Tongue (tissue), 2 donors: ENCODE measurements around the gene MRPL55. TPM values are rescaled to one million over a fixed set of nuclear protein-coding genes. Genes with fewer than 3 reads are reported as not detected.

Experiments used
- DNase-seq: peaks from one replicate; pipeline ENCODE4 v3.0.0-alpha.2; 2015
- total RNA-seq: library from RNA; depleted of rRNA; stranded (reverse); fragments of >200 nt; gene quantifications from one replicate; pipeline ENCODE4 v1.2.3, GENCODE V29; 2014

The MRPL55 gene
- total RNA-seq, 1 donor from 2014 or later = 28.7 TPM

DNA sequence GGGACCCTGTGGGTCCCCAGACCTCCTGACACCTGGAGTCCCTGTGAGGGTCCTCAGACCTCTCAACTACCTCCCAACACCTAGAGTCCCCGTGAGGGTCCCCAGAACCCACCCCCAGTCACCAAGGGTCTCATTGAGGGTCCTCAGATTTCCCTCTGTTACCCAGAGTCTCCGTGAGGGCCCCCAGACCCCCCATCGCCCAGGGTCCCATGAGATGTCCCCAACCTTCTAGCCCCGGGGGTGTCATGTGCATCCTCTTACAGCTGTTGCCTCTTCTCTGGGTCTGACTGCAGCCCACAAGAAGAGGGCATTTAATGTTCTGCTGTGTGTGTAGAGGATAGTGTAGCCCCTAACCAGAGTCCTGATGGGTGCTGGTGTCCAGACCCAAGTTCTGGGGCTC is 38.7 kb upstream of the MRPL55 start:
- DNase-seq = no peak

DNA sequence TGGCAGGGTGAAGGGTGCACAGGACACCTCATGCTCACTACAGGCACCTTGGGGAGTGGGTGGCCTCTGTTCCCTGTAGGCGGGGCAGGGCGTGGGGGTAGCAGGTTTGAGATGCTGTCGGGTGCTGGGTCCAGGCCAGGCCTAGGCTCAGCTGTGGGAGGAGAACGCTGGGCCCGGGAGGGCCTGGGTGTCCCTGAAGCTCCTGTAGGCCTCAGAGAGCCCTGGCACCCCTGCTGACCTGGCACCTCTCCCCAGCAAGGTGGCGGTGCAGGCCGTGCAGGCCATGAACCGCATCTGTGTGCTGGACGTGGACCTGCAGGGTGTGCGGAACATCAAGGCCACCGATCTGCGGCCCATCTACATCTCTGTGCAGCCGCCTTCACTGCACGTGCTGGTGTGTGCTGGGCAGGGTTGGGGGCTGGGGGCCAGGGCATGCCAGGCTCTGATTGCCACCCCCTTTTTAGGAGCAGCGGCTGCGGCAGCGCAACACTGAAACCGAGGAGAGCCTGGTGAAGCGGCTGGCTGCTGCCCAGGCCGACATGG is 38.1 kb upstream of the MRPL55 start:
- DNase-seq = no peak

DNA sequence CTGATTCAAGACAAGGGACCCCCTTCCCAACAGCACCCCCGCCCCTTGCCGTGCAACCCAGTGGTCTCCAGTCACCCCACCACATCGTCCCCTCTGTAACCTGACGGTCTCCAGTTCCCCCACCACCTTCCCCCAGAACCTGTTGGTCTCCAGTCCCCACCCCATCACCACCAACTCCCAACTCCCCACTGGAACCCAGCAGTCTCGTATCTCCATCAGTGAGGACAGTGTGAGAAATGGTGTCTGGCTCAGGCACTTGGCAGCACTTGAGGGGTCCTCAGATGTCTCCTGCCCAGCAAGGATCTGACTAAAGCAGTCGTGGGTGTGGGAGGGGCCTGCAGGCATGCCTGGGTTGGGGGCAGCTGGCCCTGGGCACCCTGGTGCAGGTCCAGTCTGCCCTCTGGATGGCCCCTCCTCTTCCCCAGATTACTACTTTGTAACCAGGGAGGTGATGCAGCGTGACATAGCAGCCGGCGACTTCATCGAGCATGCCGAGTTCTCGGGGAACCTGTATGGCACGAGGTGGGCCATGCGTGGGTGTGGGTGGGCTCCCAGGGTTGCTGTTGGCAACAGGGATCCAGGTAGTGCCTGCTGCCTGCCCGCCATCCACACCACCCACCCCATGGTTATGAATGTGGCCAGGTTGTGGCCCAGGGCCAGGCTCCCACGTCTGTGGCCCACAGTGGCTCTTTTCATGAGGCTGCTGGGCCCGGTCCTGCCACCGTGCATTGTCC is 37.5 kb upstream of the MRPL55 start:
- DNase-seq = no peak

DNA sequence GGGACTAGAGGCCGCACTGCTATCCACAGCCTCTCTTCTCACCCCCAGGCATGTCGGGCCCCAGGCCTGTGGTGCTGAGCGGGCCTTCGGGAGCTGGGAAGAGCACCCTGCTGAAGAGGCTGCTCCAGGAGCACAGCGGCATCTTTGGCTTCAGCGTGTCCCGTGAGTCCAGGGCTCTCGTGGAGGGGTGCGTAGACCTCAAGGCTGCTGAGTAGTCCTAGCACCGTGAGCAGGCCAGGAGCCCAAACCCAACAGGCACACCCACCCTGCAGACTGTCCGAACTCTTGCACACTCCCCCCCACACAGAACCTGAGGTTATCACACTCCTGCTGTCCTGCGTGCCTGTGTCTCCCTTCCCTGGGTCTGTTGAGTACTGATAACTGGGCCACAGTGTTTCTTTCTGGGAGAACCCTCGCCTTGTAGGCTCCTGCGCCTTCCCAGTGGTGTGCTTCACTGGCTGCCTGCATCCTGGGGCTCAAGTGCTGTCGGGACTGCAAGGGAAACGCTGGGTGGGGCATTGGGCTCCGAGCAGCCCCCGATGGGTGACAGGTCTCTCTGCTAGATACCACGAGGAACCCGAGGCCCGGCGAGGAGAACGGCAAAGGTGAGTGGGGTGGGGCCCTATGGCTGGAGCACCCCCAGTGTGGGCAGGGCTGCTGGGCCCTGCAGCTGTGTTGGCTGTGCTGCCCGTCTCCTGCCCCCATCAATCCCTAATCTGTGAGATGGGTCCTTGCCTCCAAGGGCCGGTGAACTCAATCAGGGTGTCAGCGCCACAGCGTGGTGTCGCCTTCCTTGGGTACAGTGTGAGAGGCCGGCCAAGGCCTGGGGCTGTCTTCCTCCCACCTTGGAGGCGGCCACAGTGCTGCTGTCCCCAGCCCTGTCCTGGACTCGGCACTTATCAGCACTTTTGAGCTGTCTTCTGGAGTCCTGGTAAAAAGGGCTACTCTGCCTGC is 36.6 kb upstream of the MRPL55 start:
- no peak for DNase-seq

DNA sequence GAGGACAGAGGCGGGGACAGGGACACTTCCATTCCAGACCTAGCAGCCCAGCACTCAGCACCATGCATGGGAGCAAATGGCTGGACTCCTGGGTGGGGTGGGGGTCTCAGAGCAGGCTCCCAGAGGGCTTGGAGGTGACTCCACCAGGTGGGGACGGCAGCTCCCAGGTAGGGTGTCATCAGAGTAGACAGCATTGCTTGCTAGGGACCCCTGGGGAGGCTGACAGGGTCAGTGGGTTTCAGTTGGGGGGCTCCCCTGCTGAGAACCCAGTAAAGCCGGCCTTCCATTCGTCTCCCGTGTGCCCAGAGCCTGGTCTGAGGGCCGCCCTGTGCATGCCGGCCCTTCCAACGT is 35.9 kb upstream of the MRPL55 start:
- DNase-seq = no peak

DNA sequence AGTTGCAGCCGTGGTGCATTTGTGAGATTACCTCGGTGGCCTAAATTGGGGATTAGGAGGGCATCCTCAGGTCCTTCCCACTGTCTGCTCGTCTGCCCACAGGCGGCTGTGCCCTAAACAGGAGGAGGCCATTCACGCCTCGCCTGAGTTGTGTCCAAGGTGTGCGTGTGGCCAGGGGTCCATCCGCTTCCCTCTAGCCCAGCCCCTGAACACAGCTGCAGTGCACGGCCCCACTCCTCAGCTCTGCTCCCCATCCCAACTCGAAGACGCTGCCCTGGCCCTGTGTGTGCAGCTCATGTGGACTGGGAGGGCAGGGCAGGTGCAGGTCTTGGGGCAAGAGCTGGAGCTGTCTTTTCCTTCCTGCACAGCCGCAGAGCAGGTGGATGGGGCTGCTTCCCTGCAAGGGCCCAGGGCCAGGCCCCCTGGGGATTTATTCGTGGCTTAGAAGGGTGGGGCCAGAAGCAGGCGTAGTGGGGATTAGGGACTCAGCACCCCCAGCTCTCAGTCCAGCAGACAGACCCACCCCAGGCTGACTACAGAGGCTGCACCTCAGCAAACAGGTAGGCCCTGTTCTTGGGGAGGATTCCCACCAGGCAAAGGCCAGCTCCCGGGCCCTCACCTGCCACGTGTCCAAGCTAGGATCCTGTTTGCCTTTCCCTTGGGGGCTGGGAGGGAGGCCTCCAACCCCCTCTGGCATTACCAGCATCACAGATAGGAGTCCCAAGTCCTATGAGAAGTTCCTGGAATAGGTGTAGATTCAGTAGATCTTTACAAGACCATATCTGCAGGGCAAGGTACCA is 35.3 kb upstream of the MRPL55 start:
- DNase-seq = no peak

DNA sequence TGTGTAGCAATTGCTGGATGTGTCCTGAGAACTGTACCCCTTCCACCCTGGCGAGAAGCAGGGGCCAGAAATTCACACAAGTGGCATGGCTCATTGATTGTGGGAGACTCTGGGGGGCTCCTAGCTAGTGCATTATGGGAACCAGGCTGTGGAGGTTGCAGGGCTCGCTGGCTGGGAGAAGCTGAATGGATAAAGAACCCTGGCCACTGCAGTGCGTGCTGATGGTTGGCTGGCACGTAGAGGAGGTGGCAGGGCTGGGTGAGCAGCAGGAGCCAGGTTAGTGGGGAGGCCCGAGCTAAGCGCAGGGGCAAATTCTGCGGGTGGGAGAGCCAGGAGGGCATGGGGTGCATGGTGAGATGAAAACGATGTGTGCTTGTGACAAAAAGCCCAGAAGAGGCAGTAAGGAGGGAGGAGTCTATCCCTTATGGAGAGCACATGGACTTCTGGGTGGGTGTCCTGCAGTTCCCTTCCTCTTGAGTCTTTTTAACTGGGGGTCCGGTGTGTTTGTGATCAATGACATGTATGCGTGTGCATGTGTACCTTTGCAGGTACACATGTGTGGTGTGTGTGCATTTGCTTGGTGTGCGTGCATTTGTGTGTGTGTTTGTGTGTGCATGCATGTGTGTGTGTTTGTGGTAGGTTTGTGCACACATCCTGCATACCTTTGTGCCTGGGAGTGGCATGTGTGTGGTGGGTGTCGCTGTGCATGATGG is 34.5 kb upstream of the MRPL55 start:
- no peak for DNase-seq

DNA sequence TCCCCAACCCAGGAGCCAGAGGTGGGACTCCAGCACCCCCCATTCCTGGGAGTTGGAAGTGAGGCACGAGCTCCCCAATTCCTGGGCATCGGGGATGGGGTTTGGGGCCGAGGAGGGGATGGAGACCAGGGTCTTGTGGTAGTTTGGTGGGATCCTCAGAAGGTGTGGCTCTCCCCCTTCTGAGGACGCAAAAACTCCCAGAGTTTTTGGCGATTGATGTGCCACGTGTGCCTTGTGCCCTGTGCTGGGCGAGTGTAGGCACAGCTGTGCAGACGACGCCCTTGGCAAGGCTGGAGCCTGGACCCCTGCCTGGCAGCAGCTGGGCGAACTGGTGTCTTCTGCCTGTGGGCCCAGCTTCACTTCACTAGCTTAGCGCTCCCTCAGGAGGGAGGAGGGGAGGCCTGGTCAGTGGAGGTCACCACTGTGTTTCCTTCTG is 33.6 kb upstream of the MRPL55 start:
- DNase-seq = peak; percentile 73

DNA sequence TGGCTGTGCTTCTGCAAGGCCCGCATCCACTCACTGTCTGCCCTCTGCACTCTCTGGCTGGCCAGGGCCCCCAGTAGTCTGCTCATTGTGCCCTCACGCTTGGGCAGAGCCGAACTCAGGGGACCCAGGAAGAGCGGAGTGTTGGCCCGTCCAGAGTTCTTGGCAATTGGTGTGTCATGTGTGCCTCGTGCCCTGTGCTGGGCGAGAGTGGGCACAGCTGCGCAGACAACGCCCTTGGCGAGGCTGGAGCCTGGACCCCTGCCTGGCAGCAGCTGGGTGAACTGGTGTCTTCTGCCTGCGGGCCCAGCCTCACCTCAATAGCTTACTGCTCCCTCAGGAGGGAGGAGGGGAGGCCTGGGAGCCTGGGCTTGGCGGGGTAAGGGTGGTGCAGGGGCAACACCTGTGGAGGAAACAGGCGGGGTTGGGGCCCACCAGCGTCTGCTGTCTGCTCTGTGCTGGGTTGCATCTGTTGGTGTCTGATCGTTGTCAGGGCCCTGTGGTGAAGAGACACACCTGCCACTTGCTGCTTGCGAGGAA is 33.1 kb upstream of the MRPL55 start:
- DNase-seq = peak; percentile 64

DNA sequence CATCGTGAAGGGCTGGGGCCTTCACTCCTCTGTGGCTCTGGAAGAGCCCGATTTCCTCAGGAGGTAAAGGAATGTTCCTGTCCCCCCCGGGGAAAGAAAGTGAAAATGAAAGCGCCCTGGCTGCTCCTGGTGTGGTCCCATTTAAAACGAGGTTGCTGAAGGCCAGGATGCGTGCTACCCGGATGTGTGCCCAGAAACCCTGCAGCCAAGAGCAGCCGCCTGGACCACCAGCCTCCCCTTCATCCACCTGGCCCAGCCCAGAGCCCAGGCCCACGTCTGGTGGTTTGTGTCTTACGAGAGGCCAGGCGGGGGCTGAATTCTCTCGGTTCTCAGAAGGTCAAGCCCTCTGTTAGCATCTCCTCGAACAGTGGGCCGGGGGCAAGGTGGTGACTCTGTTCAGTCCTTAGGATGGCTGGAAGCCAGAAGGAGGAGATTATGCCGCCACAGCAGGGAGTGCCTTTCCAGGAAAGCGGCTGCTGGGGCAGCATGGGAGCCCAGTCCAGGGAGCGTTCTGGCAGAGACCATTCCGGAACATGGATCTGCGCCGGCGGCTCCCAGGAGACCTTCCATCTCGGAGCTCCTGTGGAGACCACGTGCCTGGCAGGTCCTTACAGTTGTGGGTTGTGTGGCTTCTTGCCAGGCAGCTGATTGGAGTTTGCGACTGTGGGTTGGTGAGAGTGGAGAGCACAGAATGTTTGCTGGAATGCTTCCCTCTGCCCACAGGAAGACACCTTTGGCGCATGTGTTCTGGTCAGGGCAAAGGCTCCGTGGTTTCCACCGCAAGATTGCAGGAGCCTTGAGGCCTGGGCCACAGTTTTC is 32.3 kb upstream of the MRPL55 start:
- peak; percentile 36 for DNase-seq

DNA sequence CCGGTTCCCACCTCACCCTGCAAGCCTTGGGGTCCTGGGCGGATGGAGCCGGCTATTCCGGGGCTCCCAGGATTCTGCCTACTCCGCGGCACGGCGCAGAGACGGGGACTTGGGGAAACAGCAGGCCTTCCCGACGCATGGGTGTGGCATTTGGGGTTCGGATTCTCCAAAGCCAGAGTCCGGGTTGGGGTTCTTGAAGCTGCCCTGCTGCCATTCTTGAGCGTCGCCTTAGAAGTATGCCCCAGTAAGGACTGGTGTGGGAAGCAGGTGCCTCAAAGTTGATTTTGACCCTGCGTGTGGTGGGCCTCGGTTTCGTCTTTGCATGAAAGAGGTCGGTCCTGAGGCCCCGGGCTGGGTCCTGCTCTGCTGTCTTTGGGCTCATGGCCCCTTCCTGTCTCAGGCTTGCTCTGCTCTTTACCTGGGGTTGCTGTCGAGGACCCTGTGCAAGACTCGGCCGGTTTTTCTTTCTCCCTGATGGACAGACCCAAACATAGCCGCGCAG is 31.7 kb upstream of the MRPL55 start:
- DNase-seq = no peak

DNA sequence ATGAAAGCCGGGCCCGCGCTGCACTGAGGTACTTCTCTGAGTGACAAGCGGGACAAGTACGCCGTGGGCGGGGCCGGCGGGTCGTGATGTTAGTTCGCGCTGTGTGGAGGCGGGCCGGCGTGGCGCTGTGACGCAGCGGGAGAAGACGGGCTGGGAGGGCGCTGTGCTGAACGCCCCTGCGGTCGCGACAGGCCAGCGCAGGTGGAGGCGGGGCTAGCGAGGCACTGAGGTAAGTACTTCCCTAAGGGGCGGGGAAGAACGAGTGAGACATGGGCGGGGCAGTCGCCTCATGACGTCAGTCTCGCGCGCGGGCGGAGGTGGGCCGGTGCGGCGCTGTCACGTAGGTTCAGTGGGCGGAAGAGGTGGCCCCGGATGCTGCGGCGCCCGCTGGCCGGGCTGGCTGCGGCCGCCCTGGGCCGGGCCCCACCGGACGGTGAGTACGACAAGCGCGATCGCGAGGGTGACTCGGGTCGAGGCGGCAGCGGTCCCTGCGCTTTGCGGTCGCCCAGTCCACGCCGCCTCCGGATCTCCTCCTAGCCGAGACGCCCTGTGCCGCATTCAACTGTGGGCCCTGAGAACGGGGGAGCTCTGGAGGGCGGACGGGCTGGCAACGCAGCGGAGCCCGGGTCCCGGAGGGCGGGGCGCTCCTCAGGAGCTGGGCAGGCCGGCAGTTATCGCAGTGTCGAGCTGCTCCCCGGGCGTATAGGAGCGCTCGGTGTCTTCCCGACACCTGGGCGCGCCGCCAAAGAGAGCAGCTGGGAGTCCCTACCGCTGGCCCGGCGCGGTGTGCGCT is 31.0 kb upstream of the MRPL55 start, which contains the start of gene GUK1:
Gene GUK1 (plus strand): TSS at position 349 of the 793 bp plus-strand sequence. CDS start 24 bp downstream, at position 373.
- DNase-seq = peak; percentile 99

DNA sequence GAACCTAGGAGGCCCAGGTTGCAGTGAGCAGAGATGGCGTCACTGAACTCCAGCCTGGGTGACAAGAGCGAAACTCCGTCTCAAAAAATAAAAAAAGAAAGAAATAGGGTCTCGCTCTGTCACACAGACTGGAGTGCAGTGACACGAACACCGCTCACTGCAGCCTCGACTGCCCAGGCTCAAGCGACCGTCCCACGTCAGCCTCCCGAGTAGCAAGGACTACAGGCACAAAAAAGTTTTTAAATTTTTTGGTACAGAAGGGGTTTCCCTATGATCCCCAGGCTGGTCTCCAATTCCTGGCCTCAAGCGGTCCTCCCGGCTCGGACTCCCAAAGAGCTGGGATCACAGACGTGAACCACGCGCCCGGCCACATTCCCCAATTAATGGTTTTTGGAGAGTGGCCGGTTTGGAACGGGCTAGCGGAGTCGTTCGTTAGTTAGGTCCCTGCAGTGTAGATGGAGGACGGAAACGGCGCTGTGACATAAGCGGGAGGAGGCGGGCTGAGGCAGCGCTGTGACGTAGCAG is 30.4 kb upstream of the MRPL55 start:
- no peak for DNase-seq

DNA sequence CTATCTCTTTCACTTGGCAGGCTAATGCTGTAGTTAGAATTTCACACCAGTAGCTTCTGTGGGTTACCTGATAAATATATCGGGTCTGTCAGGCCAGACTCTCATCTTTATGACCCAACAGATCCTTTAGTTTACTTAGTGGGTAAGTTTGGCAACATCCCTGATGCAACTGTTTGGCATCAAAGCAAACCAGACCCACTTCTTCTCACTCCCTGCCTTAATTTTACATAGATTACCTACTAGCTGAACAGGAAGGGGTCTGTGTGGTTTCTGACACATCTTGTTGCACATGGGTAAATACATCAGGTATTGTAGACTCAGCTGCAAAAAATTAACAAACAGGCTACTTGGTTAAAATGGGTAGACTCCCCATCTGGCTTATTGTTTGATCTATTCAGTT is 27.8 kb upstream of the MRPL55 start:
- no peak for DNase-seq

DNA sequence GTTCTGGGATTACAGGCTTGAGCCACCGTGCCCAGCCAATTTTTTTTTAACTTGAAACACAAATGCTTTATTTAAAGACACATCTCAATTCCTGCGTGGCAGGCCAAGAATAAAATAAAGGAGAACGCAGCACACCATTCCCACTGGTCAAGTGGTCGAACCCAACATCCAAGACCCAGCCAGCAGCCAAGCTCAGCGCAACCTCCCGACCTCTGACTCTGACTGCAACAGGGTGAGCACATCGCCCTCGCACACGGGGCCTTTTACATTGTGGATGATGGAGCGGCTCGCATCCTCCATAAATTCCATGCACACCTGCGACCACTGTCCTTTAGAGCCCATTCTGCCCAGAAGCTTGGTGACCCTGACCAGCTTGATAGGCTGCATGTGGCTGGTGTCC is 25.5 kb upstream of the MRPL55 start:
- DNase-seq = no peak

DNA sequence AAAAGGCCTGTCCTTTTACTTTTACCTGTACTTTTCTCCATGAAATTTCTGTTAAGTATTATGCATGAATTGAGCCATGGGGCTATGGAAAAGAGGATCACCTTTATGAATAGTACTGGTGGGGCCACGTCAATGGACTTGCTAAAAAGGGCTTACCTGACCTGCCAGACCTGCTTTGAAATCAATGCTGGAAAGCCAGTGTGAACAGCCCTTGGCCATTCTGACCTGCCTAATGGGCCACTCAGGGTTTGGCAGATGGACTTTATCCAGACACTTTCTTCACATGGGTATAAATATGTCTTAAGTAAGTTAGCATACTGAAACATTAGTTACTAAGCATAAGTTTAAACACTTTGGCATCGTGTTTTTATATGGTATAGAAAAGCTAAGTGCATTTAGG is 22.7 kb upstream of the MRPL55 start:
- DNase-seq = no peak

DNA sequence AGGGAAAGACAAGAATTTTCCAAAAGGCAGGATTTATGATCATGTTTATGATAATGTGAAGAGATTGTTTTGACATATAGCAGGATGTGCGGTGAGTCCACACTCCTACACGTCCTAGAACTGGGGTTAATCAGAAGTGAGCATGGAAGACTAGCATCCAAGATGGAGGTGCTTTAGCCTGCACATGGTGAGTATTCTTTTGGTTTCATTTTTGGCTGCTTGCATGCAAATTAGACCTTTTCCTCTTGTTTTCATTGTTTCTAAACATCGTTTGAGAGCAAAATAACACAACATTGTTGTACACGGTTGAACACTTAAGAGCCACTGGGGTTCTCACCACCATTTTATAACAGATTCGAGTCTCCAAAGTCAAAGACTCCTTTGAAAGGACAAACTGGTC is 16.1 kb upstream of the MRPL55 start:
- DNase-seq = no peak

DNA sequence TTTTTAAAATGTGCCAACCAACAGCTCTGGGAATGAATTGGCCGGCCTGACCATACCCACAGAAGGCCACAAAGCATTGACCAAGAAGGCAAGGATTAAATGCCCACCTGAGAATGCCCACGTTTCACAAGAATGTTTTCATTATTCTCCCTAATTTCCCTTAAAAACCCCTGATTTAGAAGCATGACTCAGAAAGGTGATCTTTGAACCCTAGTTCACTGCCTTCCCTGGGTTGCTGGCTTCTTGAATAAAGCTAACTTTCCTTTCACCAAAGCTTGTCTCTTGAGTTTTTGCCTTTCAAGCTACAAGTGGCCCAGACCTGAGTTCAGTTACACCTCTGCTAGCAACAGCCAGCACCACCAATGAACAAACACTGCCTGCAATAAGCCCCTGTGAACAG is 14.4 kb upstream of the MRPL55 start:
- no peak for DNase-seq

DNA sequence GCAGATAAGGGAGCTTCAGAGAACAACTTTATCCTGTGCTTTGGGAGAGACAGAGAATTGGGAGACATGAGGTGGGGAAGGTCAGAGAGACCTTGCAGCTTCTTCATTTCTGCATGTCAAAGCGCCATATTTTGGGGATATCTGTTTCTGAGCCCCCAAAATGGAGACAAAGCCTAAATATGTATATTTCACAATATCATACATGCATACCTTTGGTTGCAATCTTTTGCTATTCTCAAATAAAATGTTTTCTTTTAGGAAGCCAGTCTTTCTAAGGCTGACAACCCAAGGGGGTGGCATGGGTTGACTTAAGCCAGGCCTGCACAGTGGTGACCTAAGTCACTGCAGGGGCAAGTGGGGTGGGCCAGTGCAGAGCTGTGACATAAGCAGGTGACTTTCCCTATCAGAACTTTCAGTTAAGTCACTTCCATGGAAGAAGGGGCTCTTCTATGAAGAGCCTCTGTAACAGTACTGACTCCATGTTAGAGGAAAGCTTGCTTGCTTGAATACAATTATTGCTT is 13.9 kb upstream of the MRPL55 start:
- DNase-seq = no peak
